Measurements from ENCODE around the gene RETREG1. TPM values are rescaled to one million over a fixed set of nuclear protein-coding genes. Genes with fewer than 3 reads are reported as not detected.

The RETREG1 gene
- total and polyA plus RNA-seq, 3 donors from 2014 or later, result 24.8 to 103 (median 55.4) TPM

GRCh38 chr5:16520841-16521240 lies 96.0 kb downstream of the RETREG1 start:
- no peaks in the 10 kb centered on the region for H3K36me3 ChIP-seq (ENCODE audit: low read depth, missing control alignments)
- no peak for TF ChIP-seq CTCF (IDR thresholded peaks at IDR 0.05)
- TF ChIP-seq POLR2A (IDR thresholded peaks at IDR 0.05), result no peak
- no peak for DNase-seq
- no peaks in the 10 kb centered on the region for H3K9me3 ChIP-seq
- no peak overlapping the region for H3K4me3 ChIP-seq
- intact Hi-C loops (cut with DNase I; ENCODE audit: low total_unique reads), result no loop called here
- no peaks in the 10 kb centered on the region for H3K27me3 ChIP-seq
- no peaks in the 10 kb centered on the region for H3K4me1 ChIP-seq
- WGBS, 2 donors, result 72 to 73% methylated on average over 4 of the region's 4 CpGs
- no peak overlapping the region for H3K27ac ChIP-seq

GRCh38 chr5:16519435-16519834 lies 97.4 kb downstream of the RETREG1 start:
- H3K27ac ChIP-seq, result no peak overlapping the region
- H3K9me3 ChIP-seq, result no peaks in the 10 kb centered on the region
- no peaks in the 10 kb centered on the region for H3K27me3 ChIP-seq
- no peaks in the 10 kb centered on the region for H3K4me1 ChIP-seq
- H3K36me3 ChIP-seq (ENCODE audit: low read depth, missing control alignments), result no peaks in the 10 kb centered on the region
- no peak for TF ChIP-seq CTCF (IDR thresholded peaks at IDR 0.05)
- no peak for TF ChIP-seq POLR2A (IDR thresholded peaks at IDR 0.05)
- intact Hi-C loops (cut with DNase I; ENCODE audit: low total_unique reads), result no loop called here
- H3K4me3 ChIP-seq, result no peak overlapping the region
- 89 to 96% methylated on average over 4 of the region's 4 CpGs for WGBS, 2 donors
- DNase-seq, result no peak

GRCh38 chr5:16518606-16519005 lies 98.2 kb downstream of the RETREG1 start:
- WGBS, 2 donors, result 86 to 87% methylated on average over 2 of the region's 2 CpGs
- no peak overlapping the region for H3K4me3 ChIP-seq
- no peaks in the 10 kb centered on the region for H3K36me3 ChIP-seq (ENCODE audit: low read depth, missing control alignments)
- no peak overlapping the region for H3K27ac ChIP-seq
- no peaks in the 10 kb centered on the region for H3K27me3 ChIP-seq
- no peaks in the 10 kb centered on the region for H3K9me3 ChIP-seq
- intact Hi-C loops (cut with DNase I; ENCODE audit: low total_unique reads), result no loop called here
- H3K4me1 ChIP-seq, result no peaks in the 10 kb centered on the region
- TF ChIP-seq POLR2A (IDR thresholded peaks at IDR 0.05) (no peak), CTCF (IDR thresholded peaks at IDR 0.05) (no peak)
- DNase-seq, result no peak

GRCh38 chr5:16515532-16515931 lies 101.3 kb downstream of the RETREG1 start:
- TF ChIP-seq POLR2A (IDR thresholded peaks at IDR 0.05) (no peak), CTCF (IDR thresholded peaks at IDR 0.05) (no peak)
- Histone ChIP-seq H3K27me3 (no peaks in the 10 kb centered on the region), H3K4me3 (no peak overlapping the region), H3K4me1 (no peaks in the 10 kb centered on the region), H3K27ac (no peak overlapping the region), H3K9me3 (no peaks in the 10 kb centered on the region), H3K36me3 (ENCODE audit: low read depth, missing control alignments) (no peaks in the 10 kb centered on the region)
- intact Hi-C loops (cut with DNase I; ENCODE audit: low total_unique reads), result no loop called here
- WGBS, 2 donors, result 80 to 91% methylated on average over 4 of the region's 4 CpGs
- no peak for DNase-seq

- no peaks in the 10 kb centered on the region for H3K9me3 ChIP-seq
- intact Hi-C loops (cut with DNase I; ENCODE audit: low total_unique reads), result no loop called here
- TF ChIP-seq CTCF (IDR thresholded peaks at IDR 0.05) (no peak), POLR2A (IDR thresholded peaks at IDR 0.05) (no peak)
- peaks cover 13% of the 10 kb centered on the region for H3K4me1 ChIP-seq
- H3K27ac ChIP-seq, result no peak overlapping the region
- H3K27me3 ChIP-seq, result no peaks in the 10 kb centered on the region
- no peaks in the 10 kb centered on the region for H3K36me3 ChIP-seq (ENCODE audit: low read depth, missing control alignments)
- 87 to 100% methylated on average over 3 of the region's 3 CpGs for WGBS, 2 donors
- no peak for DNase-seq
- H3K4me3 ChIP-seq, result no peak overlapping the region
Measured at GRCh38 chr5:16510098-16510497, 106.7 kb downstream of the RETREG1 start.

All from testis (tissue), 3 donors.